Right lobe of liver (tissue), 6 donors: ENCODE results near the gene BACH2. TPM values are rescaled to one million over a fixed set of nuclear protein-coding genes. Genes with fewer than 3 reads are reported as not detected.

Source experiments
- ATAC-seq, 4 donors: fragments of 200-7000 bp; cut with Tn5 transposase; one replicate each; pipeline ENCODE4 v1.9.1; 2020; ENCODE audit warnings: mild to moderate bottlenecking in 4 of 4, moderate library complexity in 4 of 4
- DNase-seq, 3 donors: peaks; one replicate each; pipeline ENCODE4 v3.0.0-alpha.2; 2020
- H3K27ac ChIP-seq, 3 donors: fragments of 200-600 bp; one replicate each; pipeline ENCODE4 v1.8.0; 2022
- H3K27me3 ChIP-seq, 2 donors: fragments of 200-600 bp; one replicate each; pipeline ENCODE4 v1.8.0; 2022
- H3K36me3 ChIP-seq, 4 donors: fragments of 200-600 bp; sonication (generic) in 1 of 4; one replicate each; pipeline versions ENCODE4 v1.5.1 to v1.8.0; 2017 to 2022; ENCODE audit warnings: control low read depth in 1 of 4
- H3K4me1 ChIP-seq, 4 donors: fragments of 200-600 bp; sonication (generic) in 1 of 4; one replicate each; pipeline versions ENCODE4 v1.5.1 to v1.8.0; 2017 to 2022; ENCODE audit warnings: control low read depth in 1 of 4
- H3K4me3 ChIP-seq, 3 donors: fragments of 200-600 bp; one replicate each; pipeline ENCODE4 v1.8.0; 2022
- H3K9me3 ChIP-seq, 4 donors: fragments of 200-600 bp; sonication (generic) in 1 of 4; one replicate each; pipeline versions ENCODE4 v1.5.1 to v1.8.0; 2017 to 2022; ENCODE audit warnings: control low read depth in 1 of 4
- POLR2A ChIP-seq: fragments of 450-650 bp; IDR thresholded peaks from one replicate; pipeline ENCODE4 v1.6.1; 2017; ENCODE audit warnings: antibody characterized with exemption, mild to moderate bottlenecking
- WGBS: methylation state at CpG from one replicate; pipeline ENCODE4 v1.1.6; 2018; ENCODE audit warnings: low coverage, low lambda C conversion rate; ENCODE audit not compliant: insufficient coverage; ENCODE audit errors: missing lambda C conversion rate; 5-methylcytosine and 5-hydroxymethylcytosine counted together
- intact Hi-C, 2 donors: fragments of 100-400 bp; cut with DNase I; formaldehyde crosslinking; loops; one replicate each; pipeline versions ENCODE4 v1.11.2 to v1.14.1; 2022
- total RNA-seq, 6 experiments: library from RNA; depleted of rRNA in 2 of 6; stranded (reverse); fragments of >200 nt in 2 of 6; fragmentation: NEBNext Ultra II Directional in 3 of 6; extraction: Animal tissue kit (Norgen Biotek cat#: 25700) in 3 of 6; gene quantifications; one replicate each; pipeline versions ENCODE4 v1.1.0 to v1.2.4, GENCODE V29; 2016 to 2023
- TF ChIP-seq, protein P1 (sequence below), 4 donors: fragments of 200-600 bp in 3 of 4; fragments of 450-650 bp in 1 of 4; IDR thresholded peaks; one replicate each; pipeline versions ENCODE4 v1.5.1 to v1.8.0; 2016 to 2022; ENCODE audit warnings: antibody characterized with exemption in 4 of 4, mild to moderate bottlenecking in 2 of 4
- donor health status: DM: no; HTN: yes; CAD: no.
- donor health status: DM: no; HTN: no; CAD: no.
- donor health status: DM: no; HTN: no; CAD: no.
- donor health status: DM: no; HTN: yes; CAD: no.
- donor health status: DM: no; HTN: yes; CAD: no.

The BACH2 gene
- total RNA-seq, 6 experiments from 2014 or later: 2.6 to 12.6 (median 3.1) TPM

DNA sequence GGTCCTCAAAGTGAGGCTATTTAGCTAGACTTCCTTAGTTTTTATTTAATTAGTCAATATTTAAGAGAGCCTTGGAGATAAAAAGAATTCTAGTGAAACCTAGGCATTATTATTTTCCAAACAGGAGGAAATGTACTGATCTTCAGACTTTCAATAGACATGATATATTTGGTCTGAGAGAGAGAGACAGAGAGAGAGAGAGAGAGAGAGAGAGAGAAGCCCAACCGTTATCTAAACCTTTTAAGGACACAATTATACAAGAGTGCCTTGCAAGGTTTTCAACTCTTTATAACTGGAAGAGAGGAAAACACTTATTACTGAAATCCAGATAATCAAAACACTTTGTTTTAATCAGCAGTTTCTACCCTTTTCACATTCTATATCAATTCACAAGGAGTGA is 64.8 kb downstream of the BACH2 start:
- ATAC-seq: no peak

DNA sequence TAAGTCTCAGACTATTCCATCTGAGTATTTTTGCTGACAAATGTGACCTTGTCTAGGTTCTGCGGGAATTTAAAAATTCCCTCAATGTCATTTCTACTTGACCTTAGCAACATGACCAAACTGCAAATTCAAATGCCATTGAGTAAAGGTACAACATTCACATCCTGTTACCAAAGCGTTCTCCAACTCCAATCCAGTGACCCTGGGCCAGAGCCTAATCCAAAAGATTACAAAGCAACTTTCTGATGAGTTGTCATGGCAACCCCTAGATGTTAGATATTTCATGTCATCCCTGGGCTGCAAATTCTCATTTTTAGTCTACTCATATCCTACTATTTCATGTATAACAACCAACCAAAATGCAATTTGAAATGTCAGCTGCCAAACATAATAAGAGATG is 65.3 kb downstream of the BACH2 start:
- ATAC-seq (peak; percentile 45 to 61 (median 54)), DNase-seq (no peak)
- Histone ChIP-seq H3K27me3 (no peaks in the 10 kb centered on the region), H3K36me3 (no peaks in the 10 kb centered on the region), H3K9me3 (no peaks in the 10 kb centered on the region), H3K27ac (no peak overlapping the region), H3K4me1 (peaks cover 0 to 5% (median 0%) of the 10 kb centered on the region in 4 donors), H3K4me3 (no peak overlapping the region)
- 41% methylated on average over 2 of the region's 2 CpGs for WGBS
- TF ChIP-seq, protein P1, sequence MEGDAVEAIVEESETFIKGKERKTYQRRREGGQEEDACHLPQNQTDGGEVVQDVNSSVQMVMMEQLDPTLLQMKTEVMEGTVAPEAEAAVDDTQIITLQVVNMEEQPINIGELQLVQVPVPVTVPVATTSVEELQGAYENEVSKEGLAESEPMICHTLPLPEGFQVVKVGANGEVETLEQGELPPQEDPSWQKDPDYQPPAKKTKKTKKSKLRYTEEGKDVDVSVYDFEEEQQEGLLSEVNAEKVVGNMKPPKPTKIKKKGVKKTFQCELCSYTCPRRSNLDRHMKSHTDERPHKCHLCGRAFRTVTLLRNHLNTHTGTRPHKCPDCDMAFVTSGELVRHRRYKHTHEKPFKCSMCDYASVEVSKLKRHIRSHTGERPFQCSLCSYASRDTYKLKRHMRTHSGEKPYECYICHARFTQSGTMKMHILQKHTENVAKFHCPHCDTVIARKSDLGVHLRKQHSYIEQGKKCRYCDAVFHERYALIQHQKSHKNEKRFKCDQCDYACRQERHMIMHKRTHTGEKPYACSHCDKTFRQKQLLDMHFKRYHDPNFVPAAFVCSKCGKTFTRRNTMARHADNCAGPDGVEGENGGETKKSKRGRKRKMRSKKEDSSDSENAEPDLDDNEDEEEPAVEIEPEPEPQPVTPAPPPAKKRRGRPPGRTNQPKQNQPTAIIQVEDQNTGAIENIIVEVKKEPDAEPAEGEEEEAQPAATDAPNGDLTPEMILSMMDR (IDR thresholded peaks at IDR 0.05): no peak
- no peak for TF ChIP-seq POLR2A
- intact Hi-C loops: no loop called here

More for the DNA sequence above, 64.8 kb downstream of the BACH2 start:
- no peaks in the 10 kb centered on the region for H3K9me3 ChIP-seq
- H3K36me3 ChIP-seq: no peaks in the 10 kb centered on the region
- no peak overlapping the region for H3K4me3 ChIP-seq
- DNase-seq: no peak
- no peak for TF ChIP-seq POLR2A
- TF ChIP-seq, protein P1 (IDR thresholded peaks at IDR 0.05): no peak
- WGBS: 60% methylated on average over 1 of the region's 1 CpG
- intact Hi-C loops: no loop called here
- H3K27me3 ChIP-seq: no peaks in the 10 kb centered on the region
- peaks cover 0 to 5% (median 0%) of the 10 kb centered on the region in 4 donors for H3K4me1 ChIP-seq
- H3K27ac ChIP-seq: no peak overlapping the region

DNA sequence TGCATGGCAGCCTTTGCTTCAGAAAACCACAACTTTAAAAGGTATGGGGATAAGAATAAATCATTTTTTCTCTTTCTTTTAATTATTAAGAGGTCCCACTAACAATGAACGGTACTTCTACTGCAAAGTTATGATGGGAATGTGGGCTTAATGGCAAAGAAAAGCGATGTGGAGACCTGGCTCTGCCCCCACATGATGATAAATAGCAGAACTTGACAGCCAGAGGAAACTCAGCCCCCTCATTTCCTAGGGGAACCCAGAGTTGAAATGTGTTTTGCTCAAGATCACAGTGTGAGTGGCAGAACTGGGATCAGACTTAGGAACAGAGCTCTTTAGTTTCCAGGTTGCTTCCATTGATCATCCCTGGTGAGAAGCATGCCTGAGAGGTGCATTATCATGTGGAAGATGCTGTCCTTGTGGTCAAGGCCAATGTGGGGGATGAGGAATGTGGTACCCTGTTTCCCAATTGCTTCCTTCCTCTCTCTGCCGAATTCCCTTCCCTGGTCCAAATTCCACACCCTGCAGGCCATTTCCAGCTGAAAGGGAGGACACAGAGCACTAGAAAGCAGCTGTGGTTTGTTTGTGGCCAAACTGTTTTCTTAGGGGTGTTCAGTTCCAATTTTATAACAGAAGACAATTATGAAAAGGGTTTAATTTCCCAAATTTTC is 66.0 kb downstream of the BACH2 start:
- Histone ChIP-seq H3K36me3 (no peaks in the 10 kb centered on the region), H3K4me1 (peaks cover 0 to 5% (median 0%) of the 10 kb centered on the region in 4 donors), H3K9me3 (no peaks in the 10 kb centered on the region), H3K27ac (no peak overlapping the region), H3K27me3 (no peaks in the 10 kb centered on the region), H3K4me3 (no peak overlapping the region)
- ATAC-seq (peak; percentile 16 to 36 (median 26)), DNase-seq (no peak)
- no peak for TF ChIP-seq POLR2A
- TF ChIP-seq, protein P1 (IDR thresholded peaks at IDR 0.05): no peak
- WGBS: 39% methylated on average over 3 of the region's 3 CpGs
- intact Hi-C loops: no loop called here

DNA sequence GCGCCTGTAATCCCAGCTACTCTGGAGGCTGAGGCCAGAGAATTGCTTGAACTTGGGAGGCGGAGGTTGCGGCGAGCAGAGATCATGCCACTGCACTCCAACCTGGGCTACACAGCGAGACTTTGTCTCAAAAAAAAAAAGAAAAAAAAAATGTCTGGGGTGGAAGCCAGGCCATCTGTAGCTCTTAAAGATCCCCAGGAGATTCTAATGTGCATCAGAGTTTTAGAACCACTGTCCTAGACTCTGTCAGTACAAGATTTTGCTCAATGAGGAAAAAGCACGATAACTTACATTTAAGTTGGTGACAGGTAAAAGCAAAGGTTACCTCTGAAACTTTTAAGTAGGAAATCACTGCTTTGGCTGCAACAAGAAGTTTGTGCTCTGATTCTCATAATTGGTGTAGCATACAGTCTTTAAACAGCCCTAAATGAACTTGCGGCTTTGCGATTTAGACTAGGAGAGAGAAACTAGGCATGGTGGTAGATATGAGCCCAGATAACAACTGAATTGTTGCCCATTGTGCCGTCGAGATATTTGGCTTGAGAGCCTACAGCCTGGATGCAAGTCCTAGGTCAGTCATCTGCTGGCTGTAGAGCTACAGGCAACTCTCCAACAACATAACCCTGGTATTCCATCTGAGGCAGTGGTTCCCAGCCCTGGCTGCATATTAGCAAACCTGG is 67.2 kb downstream of the BACH2 start:
- ATAC-seq (no peak), DNase-seq (no peak)
- intact Hi-C loops: no loop called here
- Histone ChIP-seq H3K4me3 (no peak overlapping the region), H3K36me3 (no peaks in the 10 kb centered on the region), H3K9me3 (no peaks in the 10 kb centered on the region), H3K27ac (no peak overlapping the region), H3K27me3 (no peaks in the 10 kb centered on the region), H3K4me1 (peaks cover 0 to 5% (median 0%) of the 10 kb centered on the region in 4 donors)
- TF ChIP-seq, protein P1 (IDR thresholded peaks at IDR 0.05): no peak
- no peak for TF ChIP-seq POLR2A
- WGBS: 80% methylated on average over 7 of the region's 10 CpGs
